ENCODE measurements around the gene CSMD2. TPM values are rescaled to one million over a fixed set of nuclear protein-coding genes. Genes with fewer than 3 reads are reported as not detected.

The CSMD2 gene
- total RNA-seq, 4 donors from 2014 or later = 0.60 to 2.5 (median 1.2) TPM

GRCh38 chr1:33667386-33668282 is 497.4 kb downstream of the CSMD2 start:
- peaks cover 0 to 13% (median 0%) of the 10 kb centered on the region in 4 donors for H3K9me3 ChIP-seq
- H3K27me3 ChIP-seq = no peaks in the 10 kb centered on the region
- H3K36me3 ChIP-seq = no peaks in the 10 kb centered on the region
- no peaks in the 10 kb centered on the region for H3K4me1 ChIP-seq
- 57 to 65% methylated on average over 14 of the region's 14 CpGs for WGBS, 2 donors
- no peak overlapping the region for H3K27ac ChIP-seq
- DNase-seq (ENCODE audit: low spot score in 2 of 2) = no peak
- H3K4me3 ChIP-seq = no peak overlapping the region
- TF ChIP-seq POLR2A (IDR thresholded peaks at IDR 0.05) = no peak
- no peak for TF ChIP-seq EP300 (IDR thresholded peaks at IDR 0.05)
- TF ChIP-seq CTCF (IDR thresholded peaks at IDR 0.05) = no peak

- Histone ChIP-seq H3K27ac (no peak overlapping the region), H3K4me3 (no peak overlapping the region), H3K36me3 (no peaks in the 10 kb centered on the region), H3K27me3 (no peaks in the 10 kb centered on the region), H3K9me3 (peaks cover 0 to 3% (median 0%) of the 10 kb centered on the region in 4 donors), H3K4me1 (no peaks in the 10 kb centered on the region)
- 85 to 92% methylated on average over 5 of the region's 5 CpGs for WGBS, 2 donors
- TF ChIP-seq POLR2A (IDR thresholded peaks at IDR 0.05) (no peak), CTCF (IDR thresholded peaks at IDR 0.05) (no peak), EP300 (IDR thresholded peaks at IDR 0.05) (no peak)
- no peak for DNase-seq (ENCODE audit: low spot score in 2 of 2)
Measured at GRCh38 chr1:33666616-33667015, 498.4 kb downstream of the CSMD2 start.

GRCh38 chr1:33661811-33662454 is 503.1 kb downstream of the CSMD2 start:
- no peak for TF ChIP-seq CTCF (IDR thresholded peaks at IDR 0.05)
- no peak for TF ChIP-seq EP300 (IDR thresholded peaks at IDR 0.05)
- no peak for TF ChIP-seq POLR2A (IDR thresholded peaks at IDR 0.05)
- Histone ChIP-seq H3K27me3 (no peaks in the 10 kb centered on the region), H3K9me3 (no peaks in the 10 kb centered on the region), H3K36me3 (no peaks in the 10 kb centered on the region), H3K4me1 (no peaks in the 10 kb centered on the region), H3K4me3 (no peak overlapping the region), H3K27ac (no peak overlapping the region)
- DNase-seq (ENCODE audit: low spot score in 2 of 2) = no peak
- WGBS, 2 donors = 69 to 73% methylated on average over 6 of the region's 6 CpGs

DNA sequence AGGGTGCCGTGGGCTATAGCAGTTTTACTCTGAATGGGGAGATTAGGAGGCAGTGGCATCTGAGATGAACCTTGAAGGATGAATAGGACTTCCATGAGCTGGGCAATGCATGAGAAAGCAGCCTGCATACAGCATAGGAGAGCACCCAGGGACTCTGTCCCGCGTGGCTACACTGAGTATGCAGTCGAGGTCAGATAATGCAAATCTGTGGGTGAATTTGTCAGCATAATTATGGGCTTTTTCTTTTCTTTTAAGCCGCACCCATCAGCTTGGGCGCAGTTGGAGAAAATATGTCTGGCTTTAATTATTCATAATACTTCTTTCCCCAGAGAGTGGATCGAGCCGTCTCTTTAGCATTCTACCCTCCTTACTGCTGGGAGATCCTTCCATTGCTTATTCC is 504.1 kb downstream of the CSMD2 start:
- Histone ChIP-seq H3K4me1 (no peaks in the 10 kb centered on the region), H3K9me3 (no peaks in the 10 kb centered on the region), H3K27ac (no peak overlapping the region), H3K27me3 (no peaks in the 10 kb centered on the region), H3K36me3 (no peaks in the 10 kb centered on the region), H3K4me3 (no peak overlapping the region)
- WGBS, 2 donors = 77 to 85% methylated on average over 8 of the region's 8 CpGs
- no peak for DNase-seq (ENCODE audit: low spot score in 2 of 2)
- TF ChIP-seq EP300 (IDR thresholded peaks at IDR 0.05) (no peak), POLR2A (IDR thresholded peaks at IDR 0.05) (no peak), CTCF (IDR thresholded peaks at IDR 0.05) (no peak)

- no peak for TF ChIP-seq POLR2A (IDR thresholded peaks at IDR 0.05)
- TF ChIP-seq CTCF (IDR thresholded peaks at IDR 0.05) = no peak
- no peak for TF ChIP-seq EP300 (IDR thresholded peaks at IDR 0.05)
- H3K4me1 ChIP-seq = no peaks in the 10 kb centered on the region
- no peaks in the 10 kb centered on the region for H3K27me3 ChIP-seq
- 59 to 63% methylated on average over 5 of the region's 5 CpGs for WGBS, 2 donors
- no peak for DNase-seq (ENCODE audit: low spot score in 2 of 2)
- no peaks in the 10 kb centered on the region for H3K9me3 ChIP-seq
- no peak overlapping the region for H3K4me3 ChIP-seq
- H3K36me3 ChIP-seq = no peaks in the 10 kb centered on the region
- no peak overlapping the region for H3K27ac ChIP-seq
Measured at GRCh38 chr1:33660244-33660643, 504.8 kb downstream of the CSMD2 start.
